Left renal cortex interstitium (tissue), 4 donors: Measurements from ENCODE around the gene DOCK10. TPM values are rescaled to one million over a fixed set of nuclear protein-coding genes. Genes with fewer than 3 reads are reported as not detected.
A peak's percentile ranks its signal among the peaks of the same experiment; 100 is the strongest.
"Not testable (repeated sequence)": the region's sequence is repeated elsewhere in the genome, so short reads cannot be mapped to it uniquely, and the experiment has no call there.

Source experiments
- DNase-seq, 4 donors: peaks; one replicate each; pipeline ENCODE4 v3.0.0-alpha.2; 2013; ENCODE audit warnings: low read depth in 4 of 4, low spot score in 2 of 4, missing footprints in 1 of 4
- polyA plus RNA-seq, 4 donors: library from polyadenylated mRNA; unstranded; fragments of 120-200 nt; gene quantifications; one replicate each; pipeline ENCODE4 v1.2.1, GENCODE V29; 2013; ENCODE audit not compliant: insufficient read length in 4 of 4

DOCK10 gene
- polyA plus RNA-seq, 4 donors = 10.6 to 13.3 (median 11.2) TPM

- no peak for DNase-seq
Observed at GRCh38 chr2:224927011-224927410, 115.3 kb downstream of the DOCK10 start.

- DNase-seq = no peak
Observed at GRCh38 chr2:224925810-224926100, 116.5 kb downstream of the DOCK10 start.

- DNase-seq = no peak
Observed at GRCh38 chr2:224925061-224925809, 117.0 kb downstream of the DOCK10 start.

- DNase-seq = no peak
Observed at GRCh38 chr2:224924631-224925030, 117.6 kb downstream of the DOCK10 start.

- DNase-seq = no peak
Observed at GRCh38 chr2:224922142-224922727, 120.0 kb downstream of the DOCK10 start.

- DNase-seq = no peak
Observed at GRCh38 chr2:224919472-224920110, 122.7 kb downstream of the DOCK10 start.

- DNase-seq = no peak
Observed at GRCh38 chr2:224918626-224919471, 123.4 kb downstream of the DOCK10 start.

- DNase-seq = not testable (repeated sequence)
Observed at GRCh38 chr2:224917246-224917645, 125.0 kb downstream of the DOCK10 start.

GRCh38 chr2:224915136-224915535, 127.1 kb downstream of the DOCK10 start:
- no peak for DNase-seq

GRCh38 chr2:224910574-224910925, 131.7 kb downstream of the DOCK10 start:
- DNase-seq = no peak

- peak in 2 of 4 donors; percentile 28 to 53 for DNase-seq
Observed at GRCh38 chr2:224909885-224910573, 132.2 kb downstream of the DOCK10 start.

GRCh38 chr2:224908818-224909217, 133.4 kb downstream of the DOCK10 start:
- no peak for DNase-seq

- DNase-seq = no peak
Observed at GRCh38 chr2:224904381-224904780, 137.9 kb downstream of the DOCK10 start.

GRCh38 chr2:224903621-224904020, 138.6 kb downstream of the DOCK10 start:
- DNase-seq = no peak

GRCh38 chr2:224901121-224901676, 141.1 kb downstream of the DOCK10 start:
- DNase-seq = no peak

GRCh38 chr2:224895377-224895776, 146.9 kb downstream of the DOCK10 start:
- no peak for DNase-seq

GRCh38 chr2:224894356-224894755, 147.9 kb downstream of the DOCK10 start:
- DNase-seq = no peak

GRCh38 chr2:224893848-224894247, 148.4 kb downstream of the DOCK10 start:
- no peak for DNase-seq

GRCh38 chr2:224892574-224893204, 149.6 kb downstream of the DOCK10 start:
- no peak for DNase-seq

- DNase-seq = no peak
Observed at GRCh38 chr2:224890372-224890771, 151.9 kb downstream of the DOCK10 start.
